HepG2 (cell line): ENCODE measurements around the gene WDR53. TPM values are rescaled to one million over a fixed set of nuclear protein-coding genes. Genes with fewer than 3 reads are reported as not detected.
A peak's percentile ranks its signal among the peaks of the same experiment; 100 is the strongest.

ENCODE experiments used
- AGO2 ChIP-seq: fragments of 200-400 bp; formaldehyde crosslinking; optimal IDR thresholded peaks from 2 replicates; pipeline ENCODE3; 2017; ENCODE audit warnings: mild to moderate bottlenecking, low read depth, low read length, moderate library complexity
- BORCS8-MEF2B ChIP-seq: sonication (generic); formaldehyde crosslinking; IDR thresholded peaks from 2 replicates; pipeline ENCODE4 v1.8.0; 2022; ENCODE audit warnings: mild to moderate bottlenecking, missing genetic modification reagents
- CREBL2 ChIP-seq: sonication (generic); formaldehyde crosslinking; IDR thresholded peaks from 2 replicates; pipeline ENCODE4 v1.8.1; 2023; ENCODE audit warnings: missing genetic modification reagents, mild to moderate bottlenecking, borderline replicate concordance
- FOXA3 ChIP-seq: IDR thresholded peaks from 2 replicates; pipeline ENCODE4 v1.6.1; 2016; ENCODE audit warnings: missing genetic modification reagents, missing compliant biosample characterization
- HCFC1 ChIP-seq: fragments of 150-350 bp; IDR thresholded peaks from 2 replicates; pipeline ENCODE4 v1.6.1; 2014; ENCODE audit warnings: low read depth, low read length
- HOXA7 ChIP-seq: sonication (generic); formaldehyde crosslinking; IDR thresholded peaks from 2 replicates; pipeline ENCODE4 v1.8.1; 2022; ENCODE audit warnings: mild to moderate bottlenecking, missing genetic modification reagents, moderate library complexity
- ISL2 ChIP-seq: sonication (generic); formaldehyde crosslinking; IDR thresholded peaks from 2 replicates; pipeline ENCODE4 v1.5.0; 2020; ENCODE audit warnings: missing genetic modification reagents
- MLLT10 ChIP-seq: sonication (generic); formaldehyde crosslinking; IDR thresholded peaks from 2 replicates; pipeline ENCODE4 v1.4.0; 2020; ENCODE audit warnings: missing genetic modification reagents
- NFKB2 ChIP-seq: sonication (generic); formaldehyde crosslinking; IDR thresholded peaks from 2 replicates; pipeline ENCODE4 v1.4.0; 2020; ENCODE audit warnings: missing genetic modification reagents, borderline replicate concordance
- PHF20 ChIP-seq: sonication (generic); formaldehyde crosslinking; IDR thresholded peaks from 2 replicates; pipeline ENCODE4 v1.5.0; 2020; ENCODE audit warnings: mild to moderate bottlenecking, missing genetic modification reagents
- RXRA ChIP-seq: sonication (generic); formaldehyde crosslinking; IDR thresholded peaks from 2 replicates; pipeline ENCODE4 v1.5.1; 2020; ENCODE audit warnings: missing genetic modification reagents
- ZBTB33 ChIP-seq: sonication (generic); formaldehyde crosslinking; IDR thresholded peaks from 2 replicates; pipeline ENCODE4 v1.4.0; 2020; ENCODE audit warnings: missing genetic modification reagents
- ZFP62 ChIP-seq: sonication (generic); formaldehyde crosslinking; IDR thresholded peaks from 2 replicates; pipeline ENCODE4 v1.4.0; 2020; ENCODE audit warnings: missing genetic modification reagents
- ZNF142 ChIP-seq: sonication (generic); formaldehyde crosslinking; IDR thresholded peaks from 2 replicates; pipeline ENCODE4 v1.4.0; 2020; ENCODE audit warnings: missing genetic modification reagents
- ZNF331 ChIP-seq: sonication (generic); formaldehyde crosslinking; IDR thresholded peaks from 2 replicates; pipeline ENCODE4 v1.4.0; 2020; ENCODE audit warnings: missing genetic modification reagents
- ZNF484 ChIP-seq: sonication (generic); formaldehyde crosslinking; IDR thresholded peaks from 2 replicates; pipeline ENCODE4 v1.5.1; 2020; ENCODE audit warnings: mild to moderate bottlenecking, low read depth, missing genetic modification reagents, borderline replicate concordance
- ZSCAN12 ChIP-seq: sonication (generic); formaldehyde crosslinking; IDR thresholded peaks from 2 replicates; pipeline ENCODE4 v1.9.0; 2021; ENCODE audit warnings: mild to moderate bottlenecking, missing genetic modification reagents
- polyA plus RNA-seq, 8 experiments: library from polyadenylated mRNA; depleted of rRNA in 3 of 8; stranded (reverse) in 7 of 8; unstranded in 1 of 8; fragments of >200 nt; fragmentation: Illumina TruSeq in 4 of 8; extraction: Trizol in 4 of 8; gene quantifications; 2 replicates each; pipeline versions ENCODE4 v1.2.1 to v1.2.3, GENCODE V29; 2011 to 2016; ENCODE audit warnings: low read depth in 4 of 8, missing spikeins in 1 of 8, mixed read lengths in 1 of 8; ENCODE audit not compliant: insufficient read depth in 1 of 8
- total RNA-seq, 5 experiments: library from RNA; depleted of rRNA; stranded (reverse); fragments of >200 nt; fragmentation: Illumina TruSeq; extraction: Trizol; gene quantifications; 2 replicates each; pipeline ENCODE4 v1.2.3, GENCODE V29; 2016; ENCODE audit warnings: low read depth in 1 of 5
- TF ChIP-seq, protein P1 (sequence below): sonication (generic); formaldehyde crosslinking; conservative IDR thresholded peaks from 2 replicates; pipeline ENCODE4 v1.4.0; 2020; ENCODE audit warnings: mild to moderate bottlenecking, missing genetic modification reagents, moderate library complexity

WDR53 gene
- total and polyA plus RNA-seq, 2 of the 13 experiments (the other 11 are each of a cell fraction or from before 2014, with no cell fraction given) = 3.5 to 7.7 TPM

DNA sequence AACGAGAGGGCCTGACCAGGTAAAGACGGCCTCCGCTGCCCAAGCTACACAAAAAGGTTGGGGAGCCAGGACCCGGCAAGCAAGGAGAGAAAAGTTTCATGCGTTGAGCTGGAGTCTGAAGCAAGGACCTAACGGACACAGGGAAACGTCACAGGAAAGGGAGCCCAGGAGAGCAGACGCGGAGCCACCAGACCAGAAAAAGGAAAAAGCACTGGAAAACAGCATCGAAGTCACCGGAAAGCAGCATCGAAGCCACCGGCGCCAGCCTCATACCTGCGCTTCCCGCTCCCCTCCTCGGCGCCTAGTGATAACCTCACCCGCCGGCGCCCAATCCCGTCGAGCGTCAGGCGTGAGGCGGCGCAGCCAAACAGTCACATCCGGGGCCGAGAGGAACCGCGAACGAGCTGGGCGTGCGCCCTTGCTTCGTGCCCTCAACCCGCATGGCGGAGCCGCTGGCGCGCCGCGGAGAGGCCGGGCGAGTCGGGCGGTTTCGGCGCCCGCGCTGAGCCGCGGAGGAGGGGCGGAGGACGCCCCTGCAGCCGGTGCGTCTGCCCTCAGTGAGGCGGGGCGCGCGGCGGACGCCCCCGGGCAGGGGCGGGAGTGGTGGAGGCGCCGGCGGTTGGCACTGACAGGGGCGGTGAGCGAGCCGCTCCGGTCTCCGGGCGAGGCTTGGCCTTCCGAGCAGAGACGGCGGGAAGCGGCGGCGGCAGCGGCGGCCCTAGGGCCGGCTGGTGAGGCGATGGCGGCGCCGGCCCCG lies at the start of gene WDR53, which contains the start of gene FBXO45 (continued):
- TF ChIP-seq ZNF142 (CRISPR knock-in tag) (peak; percentile 64; the same call in 1 of the 2 replicates), BORCS8-MEF2B (peak; percentile 78), ZFP62 (CRISPR knock-in tag) (0 out of 2 replicates have a peak, but pooled peaks have one; percentile 80), ZBTB33 (0 out of 2 replicates have a peak, but pooled peaks have one; percentile 51), RXRA (peak; percentile 58), CREBL2 (CRISPR knock-in tag) (peak; percentile 73; the same call in 1 of the 2 replicates), ZNF331 (peak; percentile 82), ZNF484 (no peak), ISL2 (peak; percentile 82), HOXA7 (no peak), ZSCAN12 (0 out of 2 replicates have a peak, but pooled peaks have one; percentile 32), PHF20 (peak; percentile 99), AGO2 (peak; percentile 32), HCFC1 (peak; percentile 84), MLLT10 (CRISPR knock-in tag) (no peak), NFKB2 (CRISPR knock-in tag) (peak; percentile 61; the same call in 1 of the 2 replicates), FOXA3 (CRISPR knock-in tag) (peak; percentile 72)
- TF ChIP-seq, protein P1, sequence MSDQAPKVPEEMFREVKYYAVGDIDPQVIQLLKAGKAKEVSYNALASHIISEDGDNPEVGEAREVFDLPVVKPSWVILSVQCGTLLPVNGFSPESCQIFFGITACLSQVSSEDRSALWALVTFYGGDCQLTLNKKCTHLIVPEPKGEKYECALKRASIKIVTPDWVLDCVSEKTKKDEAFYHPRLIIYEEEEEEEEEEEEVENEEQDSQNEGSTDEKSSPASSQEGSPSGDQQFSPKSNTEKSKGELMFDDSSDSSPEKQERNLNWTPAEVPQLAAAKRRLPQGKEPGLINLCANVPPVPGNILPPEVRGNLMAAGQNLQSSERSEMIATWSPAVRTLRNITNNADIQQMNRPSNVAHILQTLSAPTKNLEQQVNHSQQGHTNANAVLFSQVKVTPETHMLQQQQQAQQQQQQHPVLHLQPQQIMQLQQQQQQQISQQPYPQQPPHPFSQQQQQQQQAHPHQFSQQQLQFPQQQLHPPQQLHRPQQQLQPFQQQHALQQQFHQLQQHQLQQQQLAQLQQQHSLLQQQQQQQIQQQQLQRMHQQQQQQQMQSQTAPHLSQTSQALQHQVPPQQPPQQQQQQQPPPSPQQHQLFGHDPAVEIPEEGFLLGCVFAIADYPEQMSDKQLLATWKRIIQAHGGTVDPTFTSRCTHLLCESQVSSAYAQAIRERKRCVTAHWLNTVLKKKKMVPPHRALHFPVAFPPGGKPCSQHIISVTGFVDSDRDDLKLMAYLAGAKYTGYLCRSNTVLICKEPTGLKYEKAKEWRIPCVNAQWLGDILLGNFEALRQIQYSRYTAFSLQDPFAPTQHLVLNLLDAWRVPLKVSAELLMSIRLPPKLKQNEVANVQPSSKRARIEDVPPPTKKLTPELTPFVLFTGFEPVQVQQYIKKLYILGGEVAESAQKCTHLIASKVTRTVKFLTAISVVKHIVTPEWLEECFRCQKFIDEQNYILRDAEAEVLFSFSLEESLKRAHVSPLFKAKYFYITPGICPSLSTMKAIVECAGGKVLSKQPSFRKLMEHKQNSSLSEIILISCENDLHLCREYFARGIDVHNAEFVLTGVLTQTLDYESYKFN (CRISPR knock-in tag) = 0 out of 2 replicates have a peak, but pooled peaks have one; percentile 39
